Endothelial cell of umbilical vein (primary cell): ENCODE results near the gene ZNF346. TPM values are rescaled to one million over a fixed set of nuclear protein-coding genes. Genes with fewer than 3 reads are reported as not detected.

ENCODE experiments used
- BruUV-seq: library from RNA; stranded (reverse); fragments of 400-500 nt; replicated peaks from 2 replicates; lab custom pipeline; 2021; lab: Mats Ljungman, UMichigan
- CTCF ChIA-PET: fragments of 300-600, 350-600 bp; sonication (Branson Sonifier 250); formaldehyde crosslinking; loops from one replicate; lab custom pipeline; 2021; ENCODE audit warnings: antibody characterized with exemption, inconsistent platforms; lab: Charles Lee
- POLR2A ChIA-PET: fragments of 300-600, 350-600 bp; sonication (Branson Sonifier 250); formaldehyde crosslinking; loops from one replicate; lab custom pipeline; 2021; ENCODE audit warnings: antibody characterized with exemption, inconsistent platforms; lab: Charles Lee
- DNase-seq: peaks from one replicate; pipeline ENCODE4 v3.0.0-alpha.2; 2011; ENCODE audit warnings: low read depth, low spot score
- FAIRE-seq: peaks from 2 replicates; lab custom pipeline; 2011; peaks lifted over from hg19 to GRCh38; lab: Jason Lieb, UNC
- H2AFZ ChIP-seq: 2 replicates; pipeline ENCODE4 v1.6.0; 2012; ENCODE audit warnings: low read depth, low read length, control low read depth, inconsistent platforms
- H3K27ac ChIP-seq: 2 replicates; pipeline ENCODE4 v1.5.1; 2011; ENCODE audit warnings: low read depth, mild to moderate bottlenecking, control low read depth, low read length, moderate library complexity; ENCODE audit not compliant: insufficient read depth
- H3K27me3 ChIP-seq, 2 experiments: 2 replicates each; pipeline versions ENCODE4 v1.6.0 to v1.6.1; 2011; ENCODE audit warnings: low read length in 2 of 2, mixed read lengths in 1 of 2; ENCODE audit not compliant: control insufficient read depth in 2 of 2, insufficient read depth in 2 of 2
- H3K36me3 ChIP-seq, 2 experiments: 2 replicates in 1 of 2; 3 replicates in 1 of 2; pipeline ENCODE4 v1.5.1; 2011; ENCODE audit warnings: low read length in 2 of 2, mild to moderate bottlenecking in 1 of 2, moderate library complexity in 1 of 2; ENCODE audit not compliant: control insufficient read depth in 2 of 2, insufficient read depth in 2 of 2; ENCODE audit errors: extremely low read depth in 1 of 2
- H3K4me1 ChIP-seq: 3 replicates; pipeline ENCODE4 v1.5.1; 2011; ENCODE audit warnings: mild to moderate bottlenecking, low read length; ENCODE audit not compliant: control insufficient read depth, insufficient read depth; ENCODE audit errors: extremely low read depth
- H3K4me2 ChIP-seq: 2 replicates; pipeline ENCODE4 v1.6.1; 2011; ENCODE audit warnings: low read length, control low read depth, mixed read lengths; ENCODE audit not compliant: insufficient read depth
- H3K4me3 ChIP-seq, 3 experiments: fragments of 200-600 bp in 1 of 3; sonication (generic), shearing (Covaris generic) in 1 of 3; replicated peaks in 1 of 3; 2 replicates each; pipeline ENCODE4 v1.5.1; 2011 to 2016; ENCODE audit warnings: control low read depth in 3 of 3, low read length in 3 of 3, mild to moderate bottlenecking in 2 of 3, inconsistent platforms in 1 of 3, low read depth in 1 of 3, moderate library complexity in 1 of 3; ENCODE audit not compliant: insufficient read depth in 1 of 3
- H3K79me2 ChIP-seq: 2 replicates; pipeline ENCODE4 v1.6.0; 2012; ENCODE audit warnings: low read length, inconsistent platforms; ENCODE audit not compliant: control insufficient read depth, insufficient read depth
- H3K9ac ChIP-seq: replicated peaks from 2 replicates; pipeline ENCODE3; 2011; ENCODE audit warnings: low read length, control low read depth; ENCODE audit not compliant: insufficient read depth; ENCODE audit errors: extremely low read depth
- H3K9me1 ChIP-seq: replicated peaks from 3 replicates; pipeline ENCODE4 v1.6.0; 2011; ENCODE audit warnings: mild to moderate bottlenecking, low read length; ENCODE audit not compliant: control insufficient read depth, insufficient read depth; ENCODE audit errors: extremely low read depth
- H3K9me3 ChIP-seq: replicated peaks from 2 replicates; pipeline ENCODE4 v1.5.1; 2012; ENCODE audit warnings: low read length, inconsistent platforms; ENCODE audit not compliant: control insufficient read depth, insufficient read depth
- H4K20me1 ChIP-seq: replicated peaks from 2 replicates; pipeline ENCODE3; 2011; ENCODE audit warnings: mild to moderate bottlenecking, low read length; ENCODE audit not compliant: control insufficient read depth, insufficient read depth; ENCODE audit errors: extremely low read depth
- CTCF ChIP-seq, 2 donors: IDR thresholded peaks; 1 replicate in 1 of 2; 2 replicates in 1 of 2; pipeline ENCODE4 v1.5.1; 2011; ENCODE audit warnings: low read length in 2 of 2, mild to moderate bottlenecking in 2 of 2, moderate library complexity in 2 of 2, control low read depth in 1 of 2, inconsistent platforms in 1 of 2, low read depth in 1 of 2; ENCODE audit not compliant: insufficient read depth in 1 of 2; ENCODE audit errors: extremely low read depth in 1 of 2
- EZH2 ChIP-seq: IDR thresholded peaks from 2 replicates; pipeline ENCODE4 v1.6.1; 2012; ENCODE audit warnings: borderline replicate concordance, low read depth, mild to moderate bottlenecking, moderate library complexity, low read length, inconsistent platforms; ENCODE audit not compliant: severe bottlenecking
- FOS ChIP-seq: IDR thresholded peaks from 2 replicates; pipeline ENCODE4 v1.6.1; 2011; ENCODE audit warnings: mild to moderate bottlenecking, low read length, moderate library complexity, borderline replicate concordance; ENCODE audit not compliant: insufficient read depth
- GATA2 ChIP-seq: IDR thresholded peaks from 2 replicates; pipeline ENCODE4 v1.7.0; 2011; ENCODE audit warnings: low read depth, mild to moderate bottlenecking, moderate library complexity, mixed read lengths, low read length; ENCODE audit not compliant: insufficient read length, insufficient read depth
- JUN ChIP-seq: IDR thresholded peaks from 2 replicates; pipeline ENCODE4 v1.6.1; 2011; ENCODE audit warnings: borderline replicate concordance, low read depth; ENCODE audit not compliant: insufficient read length, insufficient read depth
- MYC ChIP-seq: IDR thresholded peaks from one replicate; pipeline ENCODE4 v1.6.1; 2011; ENCODE audit warnings: mild to moderate bottlenecking, low read depth, low read length
- POLR2A ChIP-seq: IDR thresholded peaks from 2 replicates; pipeline ENCODE4 v1.6.1; 2012; ENCODE audit warnings: low read depth, mild to moderate bottlenecking, control low read depth, low read length
- POLR2AphosphoS5 ChIP-seq: IDR thresholded peaks from 2 replicates; pipeline ENCODE4 v1.6.1; 2012; ENCODE audit warnings: low read depth, mild to moderate bottlenecking, control low read depth, low read length, moderate library complexity; ENCODE audit not compliant: insufficient read depth
- dilution Hi-C: fragments of 300-500 bp; cut with MboI; formaldehyde crosslinking; loops from one replicate; pipeline ENCODE4 v1.15.0; 2019; ENCODE audit warnings: low sequenced_read_pairs; ENCODE audit not compliant: extremely low pct_ligation_motif_present
- intact Hi-C: fragments of 100-400 bp; cut with micrococcal nuclease; formaldehyde crosslinking; loops from one replicate; pipeline ENCODE4 v1.10.0; 2022
- polyA plus RNA-seq, 4 experiments: library from polyadenylated mRNA; depleted of rRNA in 3 of 4; stranded (reverse) in 3 of 4; unstranded in 1 of 4; fragments of >200 nt; gene quantifications; 2 replicates each; pipeline versions ENCODE4 v1.2.1 to v1.2.3, GENCODE V29; 2011 to 2012; ENCODE audit warnings: missing spikeins in 1 of 4
- total RNA-seq: library from RNA; stranded (reverse); gene quantifications from 2 replicates; pipeline ENCODE4 v1.2.3, GENCODE V29; 2021
- TF ChIP-seq, protein P1 (sequence below): IDR thresholded peaks from 2 replicates; pipeline ENCODE4 v1.6.1; 2011; ENCODE audit not compliant: insufficient read depth, insufficient read length

The ZNF346 gene
- total and polyA plus RNA-seq, 2 donors (not counting 3 experiments of a cell fraction or from before 2014, with no cell fraction given): 25.3 to 35.2 TPM

- Histone ChIP-seq H3K27ac (no peak overlapping the region), H3K79me2 (peaks cover 33% of the 10 kb centered on the region), H3K27me3 (no peaks in the 10 kb centered on the region), H3K4me2 (no peak overlapping the region), H3K9me3 (no peaks in the 10 kb centered on the region), H3K4me3 (no peak overlapping the region), H3K9me1 (no peaks in the 10 kb centered on the region), H3K9ac (no peak overlapping the region), H3K36me3 (peaks cover 0 to 3% of the 10 kb centered on the region in 2 experiments), H4K20me1 (no peaks in the 10 kb centered on the region), H2AFZ (no peak overlapping the region), H3K4me1 (peaks cover 4% of the 10 kb centered on the region)
- dilution Hi-C loops (no loop called here), intact Hi-C loops (no loop called here)
- POLR2A ChIA-PET: interaction anchor here (0.6 kb wide), 1 partner anchor 139 kb away, joined by 3 read pairs; no protein-coding TSS in a partner anchor
- BruUV-seq: no TSS peak
- DNase-seq (no peak), FAIRE-seq (no peak)
- TF ChIP-seq EZH2 (no peak), GATA2 (no peak), FOS (no peak), CTCF (IDR thresholded peaks at IDR 0.05; ENCODE audit: extremely low read depth in 1 of 2, insufficient read depth in 1 of 2, low read depth in 1 of 2, low read length in 2 of 2) (no peak), JUN (no peak), POLR2AphosphoS5 (no peak), POLR2A (no peak), MYC (no peak)
- TF ChIP-seq, protein P1, sequence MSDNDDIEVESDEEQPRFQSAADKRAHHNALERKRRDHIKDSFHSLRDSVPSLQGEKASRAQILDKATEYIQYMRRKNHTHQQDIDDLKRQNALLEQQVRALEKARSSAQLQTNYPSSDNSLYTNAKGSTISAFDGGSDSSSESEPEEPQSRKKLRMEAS: no peak
- CTCF ChIA-PET: interaction anchor here (0.8 to 1.2 kb wide), 2 partner anchors 44 to 84 kb away, joined by 8 to 11 read pairs; no protein-coding TSS in a partner anchor
Measured at GRCh38 chr5:177027665-177028064, 5.2 kb downstream of the ZNF346 start.
